Stimulated activated CD4-positive, alpha-beta T cell treated with anti-CD3 and anti-CD28 coated beads, TNF-alpha, amount 100 ng/mL, for 48 hours (primary cell): ENCODE data around the gene TBX3.

Experiments used
- DNase-seq, 3 donors: peaks; one replicate each; pipeline ENCODE4 v3.0.0-alpha.2; 2020; ENCODE audit warnings: low read depth in 3 of 3

TBX3 gene

DNA sequence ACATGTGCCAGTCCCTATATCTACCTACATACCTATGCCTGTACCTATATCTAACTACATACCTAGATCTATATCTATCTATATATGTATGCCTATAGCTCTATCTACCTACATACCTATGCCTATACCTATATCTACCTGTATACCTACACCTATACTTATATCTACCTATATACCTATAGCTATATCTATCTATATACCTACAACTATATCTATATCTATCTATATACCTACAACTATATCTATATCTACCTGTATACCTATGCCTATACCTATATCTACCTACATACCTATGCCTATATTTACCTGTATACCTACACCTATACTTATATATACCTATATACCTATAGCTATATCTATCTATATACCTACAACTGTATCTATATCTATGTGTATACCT is 56.6 kb downstream of the TBX3 start:
- DNase-seq, result no peak

DNA sequence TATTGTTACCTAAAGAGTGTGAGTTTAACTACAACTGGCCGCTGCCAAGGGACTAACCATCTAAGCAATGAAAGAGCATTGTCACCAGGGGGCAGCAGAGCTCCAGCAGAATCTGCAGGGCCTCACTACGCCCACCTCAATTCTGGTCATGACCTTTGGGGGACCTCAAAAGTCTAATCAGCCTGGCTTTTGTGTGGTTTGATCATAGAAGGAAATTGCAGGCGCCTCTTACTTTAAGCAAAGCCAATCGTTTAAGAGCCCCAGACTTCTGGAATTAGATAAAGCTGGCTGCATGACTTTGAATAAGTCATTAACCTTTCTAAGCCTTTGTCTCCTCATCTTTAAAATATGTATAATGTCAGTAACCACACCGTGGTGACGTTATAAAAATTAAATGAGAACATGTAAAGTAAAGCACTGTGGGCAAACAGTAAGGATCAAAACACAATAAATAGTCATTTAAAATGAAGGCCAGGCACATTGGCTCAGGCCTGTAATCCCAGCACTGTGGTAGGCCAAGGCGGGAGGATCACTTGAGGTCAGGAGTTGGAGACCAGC is 58.6 kb downstream of the TBX3 start:
- DNase-seq, result peak; percentile 7 to 25 (median 13)

DNA sequence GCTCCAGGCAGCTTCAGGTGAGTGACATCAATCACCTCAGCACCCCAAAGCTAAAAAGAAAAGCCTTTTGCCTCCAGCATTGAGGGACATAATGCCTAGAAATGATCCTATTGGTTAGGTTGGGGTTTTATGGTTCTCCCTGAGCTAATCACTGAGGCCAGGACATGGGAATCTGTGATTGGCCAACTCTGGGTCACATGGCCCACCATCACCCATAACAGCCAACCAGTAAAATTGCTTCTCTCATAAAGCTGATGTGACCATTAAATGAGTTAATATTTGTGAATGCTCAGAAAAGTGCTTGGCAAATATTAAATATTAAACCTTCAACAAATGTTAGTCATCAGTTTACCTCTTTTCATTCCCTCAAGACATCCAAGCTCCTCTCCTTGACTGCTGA is 60.2 kb downstream of the TBX3 start:
- no peak for DNase-seq
